ENCODE results near the gene CLK4. TPM values are rescaled to one million over a fixed set of nuclear protein-coding genes. Genes with fewer than 3 reads are reported as not detected.

CLK4 gene
- total RNA-seq, 1 experiment from 2014 or later = 9.8 TPM

DNA sequence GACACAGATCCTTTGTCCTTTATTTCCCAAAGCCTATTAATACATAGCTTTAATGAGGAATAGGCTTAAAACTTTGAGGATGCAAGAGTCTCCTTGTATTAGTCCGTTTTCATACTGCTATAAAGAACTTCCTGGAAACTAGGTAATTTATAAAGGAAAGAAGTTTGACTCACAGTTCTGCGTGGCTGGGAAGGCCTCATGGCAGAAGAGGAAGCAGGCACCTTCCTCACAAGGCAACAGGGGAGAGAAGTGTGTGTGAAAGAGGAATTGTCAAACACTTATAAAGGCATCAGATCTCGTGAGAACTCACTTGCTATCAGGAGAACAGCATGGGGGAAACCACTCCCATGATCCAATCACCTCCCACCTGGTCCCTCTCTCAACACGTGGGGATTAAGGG, 5.4 kb upstream of the CLK4 start:
- no peaks in the 10 kb centered on the region for H4K20me1 ChIP-seq (ENCODE audit: insufficient read depth)
- intact Hi-C loops (cut with micrococcal nuclease) = no loop called here
- no peaks in the 10 kb centered on the region for H3K36me3 ChIP-seq (ENCODE audit: control insufficient read depth in 1 of 2, insufficient read depth in 2 of 2, low read length in 2 of 2)
- ChIA-PET POLR2A (no interaction called here), RAD21 (ENCODE audit: low non-redundant PET in 1 of 2, low total read pairs in 2 of 2, uncharacterized antibody in 2 of 2, unreplicated experiment in 2 of 2) (no interaction called here), CTCF (no interaction called here)
- H3K9me3 ChIP-seq (ENCODE audit: control insufficient read depth in 1 of 2, insufficient read depth in 1 of 2, low read depth in 1 of 2, low read length in 2 of 2) = no peaks in the 10 kb centered on the region
- H3K27me3 ChIP-seq (ENCODE audit: insufficient read depth, low read length) = no peaks in the 10 kb centered on the region
- TF ChIP-seq POLR2A (IDR thresholded peaks at IDR 0.05; ENCODE audit: borderline replicate concordance, extremely low read depth, insufficient read depth, insufficient read length) = no peak
- no peak for TF ChIP-seq ZFX (IDR thresholded peaks at IDR 0.05)
- no peak for TF ChIP-seq RAD21 (IDR thresholded peaks at IDR 0.05; ENCODE audit: low read depth)
- TF ChIP-seq CEBPB (IDR thresholded peaks at IDR 0.05; ENCODE audit: low read depth) = no peak
- TF ChIP-seq SP1 (IDR thresholded peaks at IDR 0.05; ENCODE audit: low read depth) = no peak
- TF ChIP-seq, protein P1, sequence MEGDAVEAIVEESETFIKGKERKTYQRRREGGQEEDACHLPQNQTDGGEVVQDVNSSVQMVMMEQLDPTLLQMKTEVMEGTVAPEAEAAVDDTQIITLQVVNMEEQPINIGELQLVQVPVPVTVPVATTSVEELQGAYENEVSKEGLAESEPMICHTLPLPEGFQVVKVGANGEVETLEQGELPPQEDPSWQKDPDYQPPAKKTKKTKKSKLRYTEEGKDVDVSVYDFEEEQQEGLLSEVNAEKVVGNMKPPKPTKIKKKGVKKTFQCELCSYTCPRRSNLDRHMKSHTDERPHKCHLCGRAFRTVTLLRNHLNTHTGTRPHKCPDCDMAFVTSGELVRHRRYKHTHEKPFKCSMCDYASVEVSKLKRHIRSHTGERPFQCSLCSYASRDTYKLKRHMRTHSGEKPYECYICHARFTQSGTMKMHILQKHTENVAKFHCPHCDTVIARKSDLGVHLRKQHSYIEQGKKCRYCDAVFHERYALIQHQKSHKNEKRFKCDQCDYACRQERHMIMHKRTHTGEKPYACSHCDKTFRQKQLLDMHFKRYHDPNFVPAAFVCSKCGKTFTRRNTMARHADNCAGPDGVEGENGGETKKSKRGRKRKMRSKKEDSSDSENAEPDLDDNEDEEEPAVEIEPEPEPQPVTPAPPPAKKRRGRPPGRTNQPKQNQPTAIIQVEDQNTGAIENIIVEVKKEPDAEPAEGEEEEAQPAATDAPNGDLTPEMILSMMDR (IDR thresholded peaks at IDR 0.05 in 2 of 3, conservative IDR thresholded peaks at IDR 0.05 in 1 of 3; ENCODE audit: borderline replicate concordance in 1 of 3, insufficient read depth in 1 of 3, low read depth in 2 of 3, low read length in 2 of 3) = no peak
- no peak for TF ChIP-seq SIN3A (IDR thresholded peaks at IDR 0.05; ENCODE audit: low read depth)
- no peak for TF ChIP-seq TCF7L2 (IDR thresholded peaks at IDR 0.05; ENCODE audit: borderline replicate concordance, extremely low read depth, insufficient read depth, insufficient read length)
- TF ChIP-seq, protein P2, sequence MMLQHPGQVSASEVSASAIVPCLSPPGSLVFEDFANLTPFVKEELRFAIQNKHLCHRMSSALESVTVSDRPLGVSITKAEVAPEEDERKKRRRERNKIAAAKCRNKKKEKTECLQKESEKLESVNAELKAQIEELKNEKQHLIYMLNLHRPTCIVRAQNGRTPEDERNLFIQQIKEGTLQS (IDR thresholded peaks at IDR 0.05) = no peak
- TF ChIP-seq ZNF274 (IDR thresholded peaks at IDR 0.05; ENCODE audit: low read depth, low read length) = no peak
- no peak for TF ChIP-seq ELF1 (IDR thresholded peaks at IDR 0.05; ENCODE audit: borderline replicate concordance, low read depth)
- TF ChIP-seq EZH2phosphoT487 (IDR thresholded peaks at IDR 0.05; ENCODE audit: borderline replicate concordance) = no peak
- no peak for TF ChIP-seq EZH2 (IDR thresholded peaks at IDR 0.05)
- no peak for TF ChIP-seq JUND (IDR thresholded peaks at IDR 0.05)
- TF ChIP-seq, protein P3, sequence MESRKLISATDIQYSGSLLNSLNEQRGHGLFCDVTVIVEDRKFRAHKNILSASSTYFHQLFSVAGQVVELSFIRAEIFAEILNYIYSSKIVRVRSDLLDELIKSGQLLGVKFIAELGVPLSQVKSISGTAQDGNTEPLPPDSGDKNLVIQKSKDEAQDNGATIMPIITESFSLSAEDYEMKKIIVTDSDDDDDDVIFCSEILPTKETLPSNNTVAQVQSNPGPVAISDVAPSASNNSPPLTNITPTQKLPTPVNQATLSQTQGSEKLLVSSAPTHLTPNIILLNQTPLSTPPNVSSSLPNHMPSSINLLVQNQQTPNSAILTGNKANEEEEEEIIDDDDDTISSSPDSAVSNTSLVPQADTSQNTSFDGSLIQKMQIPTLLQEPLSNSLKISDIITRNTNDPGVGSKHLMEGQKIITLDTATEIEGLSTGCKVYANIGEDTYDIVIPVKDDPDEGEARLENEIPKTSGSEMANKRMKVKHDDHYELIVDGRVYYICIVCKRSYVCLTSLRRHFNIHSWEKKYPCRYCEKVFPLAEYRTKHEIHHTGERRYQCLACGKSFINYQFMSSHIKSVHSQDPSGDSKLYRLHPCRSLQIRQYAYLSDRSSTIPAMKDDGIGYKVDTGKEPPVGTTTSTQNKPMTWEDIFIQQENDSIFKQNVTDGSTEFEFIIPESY (IDR thresholded peaks at IDR 0.05; ENCODE audit: extremely low read depth, insufficient replicate concordance, low read length) = no peak
- TF ChIP-seq SRF (IDR thresholded peaks at IDR 0.05; ENCODE audit: low read depth) = no peak
- TF ChIP-seq POLR2AphosphoS5 (IDR thresholded peaks at IDR 0.05; ENCODE audit: low read depth, low read length) = no peak
- TF ChIP-seq, protein P4, sequence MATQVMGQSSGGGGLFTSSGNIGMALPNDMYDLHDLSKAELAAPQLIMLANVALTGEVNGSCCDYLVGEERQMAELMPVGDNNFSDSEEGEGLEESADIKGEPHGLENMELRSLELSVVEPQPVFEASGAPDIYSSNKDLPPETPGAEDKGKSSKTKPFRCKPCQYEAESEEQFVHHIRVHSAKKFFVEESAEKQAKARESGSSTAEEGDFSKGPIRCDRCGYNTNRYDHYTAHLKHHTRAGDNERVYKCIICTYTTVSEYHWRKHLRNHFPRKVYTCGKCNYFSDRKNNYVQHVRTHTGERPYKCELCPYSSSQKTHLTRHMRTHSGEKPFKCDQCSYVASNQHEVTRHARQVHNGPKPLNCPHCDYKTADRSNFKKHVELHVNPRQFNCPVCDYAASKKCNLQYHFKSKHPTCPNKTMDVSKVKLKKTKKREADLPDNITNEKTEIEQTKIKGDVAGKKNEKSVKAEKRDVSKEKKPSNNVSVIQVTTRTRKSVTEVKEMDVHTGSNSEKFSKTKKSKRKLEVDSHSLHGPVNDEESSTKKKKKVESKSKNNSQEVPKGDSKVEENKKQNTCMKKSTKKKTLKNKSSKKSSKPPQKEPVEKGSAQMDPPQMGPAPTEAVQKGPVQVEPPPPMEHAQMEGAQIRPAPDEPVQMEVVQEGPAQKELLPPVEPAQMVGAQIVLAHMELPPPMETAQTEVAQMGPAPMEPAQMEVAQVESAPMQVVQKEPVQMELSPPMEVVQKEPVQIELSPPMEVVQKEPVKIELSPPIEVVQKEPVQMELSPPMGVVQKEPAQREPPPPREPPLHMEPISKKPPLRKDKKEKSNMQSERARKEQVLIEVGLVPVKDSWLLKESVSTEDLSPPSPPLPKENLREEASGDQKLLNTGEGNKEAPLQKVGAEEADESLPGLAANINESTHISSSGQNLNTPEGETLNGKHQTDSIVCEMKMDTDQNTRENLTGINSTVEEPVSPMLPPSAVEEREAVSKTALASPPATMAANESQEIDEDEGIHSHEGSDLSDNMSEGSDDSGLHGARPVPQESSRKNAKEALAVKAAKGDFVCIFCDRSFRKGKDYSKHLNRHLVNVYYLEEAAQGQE (IDR thresholded peaks at IDR 0.05; ENCODE audit: low read depth) = no peak
- no peak for TF ChIP-seq CBX3 (IDR thresholded peaks at IDR 0.05; ENCODE audit: low read depth)
- no peak overlapping the region for H2AFZ ChIP-seq (ENCODE audit: low read depth, low read length, poor library complexity, severe bottlenecking)
- DNase-seq (ENCODE audit: low read depth, low spot score) (no peak), ATAC-seq (no peak)
- H3K9ac ChIP-seq (ENCODE audit: low read length) = no peak overlapping the region
- H3K4me3 ChIP-seq (replicated peaks in 1 of 2; ENCODE audit: low read depth in 1 of 2, low read length in 2 of 2) = no peak overlapping the region
- H3K9me2 ChIP-seq (ENCODE audit: insufficient read depth) = no peaks in the 10 kb centered on the region
- BruUV-seq (replicated peaks) = no TSS peak
- H3K4me2 ChIP-seq (ENCODE audit: low read length) = no peak overlapping the region
- H3K79me2 ChIP-seq (ENCODE audit: insufficient read depth, low read length) = no peaks in the 10 kb centered on the region
- peaks cover 3 to 22% of the 10 kb centered on the region in 2 experiments; a peak in 1 of 4 replicates for H3K4me1 ChIP-seq (ENCODE audit: control insufficient read depth in 1 of 2, insufficient read depth in 2 of 2, low read length in 2 of 2)
- H3K27ac ChIP-seq (ENCODE audit: low read depth, low read length) = no peak overlapping the region
